ENCODE measurements around the gene TMC1. TPM values are rescaled to one million over a fixed set of nuclear protein-coding genes. Genes with fewer than 3 reads are reported as not detected.

TMC1 gene
- total and polyA plus RNA-seq, 11 donors = 0.07 to 0.75 (median 0.33) TPM; not detected in 5

DNA sequence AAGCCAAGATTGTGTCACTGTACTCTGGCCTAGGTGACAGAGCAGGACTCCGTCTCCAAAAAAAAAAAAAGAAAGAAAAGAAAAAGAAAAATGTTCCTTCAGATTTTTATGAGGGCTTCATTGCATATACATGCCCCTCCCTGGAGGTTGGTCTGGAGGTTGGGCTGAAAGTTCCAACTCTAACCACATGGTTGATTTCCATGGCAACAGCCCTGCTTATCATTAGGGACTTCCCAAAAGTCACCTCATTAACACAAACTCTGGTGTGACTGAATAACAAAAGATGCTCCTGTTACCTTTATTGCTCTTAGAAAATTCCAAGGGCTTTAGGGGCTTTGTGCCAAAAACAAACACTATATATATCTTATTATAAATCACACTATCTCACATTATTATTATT, 113.8 kb downstream of the TMC1 start:
- H3K36me3 ChIP-seq = no peaks in the 10 kb centered on the region
- no peak overlapping the region for H3K27ac ChIP-seq
- TF ChIP-seq, protein P1, sequence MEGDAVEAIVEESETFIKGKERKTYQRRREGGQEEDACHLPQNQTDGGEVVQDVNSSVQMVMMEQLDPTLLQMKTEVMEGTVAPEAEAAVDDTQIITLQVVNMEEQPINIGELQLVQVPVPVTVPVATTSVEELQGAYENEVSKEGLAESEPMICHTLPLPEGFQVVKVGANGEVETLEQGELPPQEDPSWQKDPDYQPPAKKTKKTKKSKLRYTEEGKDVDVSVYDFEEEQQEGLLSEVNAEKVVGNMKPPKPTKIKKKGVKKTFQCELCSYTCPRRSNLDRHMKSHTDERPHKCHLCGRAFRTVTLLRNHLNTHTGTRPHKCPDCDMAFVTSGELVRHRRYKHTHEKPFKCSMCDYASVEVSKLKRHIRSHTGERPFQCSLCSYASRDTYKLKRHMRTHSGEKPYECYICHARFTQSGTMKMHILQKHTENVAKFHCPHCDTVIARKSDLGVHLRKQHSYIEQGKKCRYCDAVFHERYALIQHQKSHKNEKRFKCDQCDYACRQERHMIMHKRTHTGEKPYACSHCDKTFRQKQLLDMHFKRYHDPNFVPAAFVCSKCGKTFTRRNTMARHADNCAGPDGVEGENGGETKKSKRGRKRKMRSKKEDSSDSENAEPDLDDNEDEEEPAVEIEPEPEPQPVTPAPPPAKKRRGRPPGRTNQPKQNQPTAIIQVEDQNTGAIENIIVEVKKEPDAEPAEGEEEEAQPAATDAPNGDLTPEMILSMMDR (IDR thresholded peaks at IDR 0.05) = no peak
- no peak for TF ChIP-seq POLR2A (IDR thresholded peaks at IDR 0.05)
- ATAC-seq = no peak
- H3K4me1 ChIP-seq = no peaks in the 10 kb centered on the region
- no peak for DNase-seq
- intact Hi-C loops (cut with DNase I) = no loop called here
- no peak overlapping the region for H3K4me3 ChIP-seq
- WGBS, 4 donors = 91 to 97% (median 92%) methylated on average over 1 of the region's 1 CpG
- peaks cover 0 to 24% (median 8%) of the 10 kb centered on the region in 12 donors for H3K9me3 ChIP-seq
- no peaks in the 10 kb centered on the region for H3K27me3 ChIP-seq

DNA sequence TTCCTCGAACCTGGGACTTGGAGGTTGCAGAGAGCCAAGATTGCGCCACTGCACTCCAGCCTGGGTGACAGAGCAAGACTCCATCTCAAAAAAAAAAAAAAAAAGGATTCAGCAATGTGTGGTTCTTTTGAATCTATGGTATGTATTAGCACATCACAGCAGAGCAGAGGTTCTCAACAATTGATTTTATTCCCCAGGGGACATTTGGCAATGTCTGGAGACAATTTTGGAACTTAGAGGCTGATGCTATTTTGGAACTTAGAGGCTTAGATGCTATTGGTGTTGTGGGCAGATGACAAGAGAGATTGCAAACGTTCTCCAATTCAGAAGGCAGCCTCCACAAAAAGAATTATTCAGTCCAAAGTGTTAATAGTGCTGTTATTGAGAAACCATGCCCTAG, 115.2 kb downstream of the TMC1 start:
- H3K27me3 ChIP-seq = no peaks in the 10 kb centered on the region
- intact Hi-C loops (cut with DNase I) = no loop called here
- H3K36me3 ChIP-seq = no peaks in the 10 kb centered on the region
- DNase-seq = no peak
- no peak overlapping the region for H3K4me3 ChIP-seq
- 65 to 88% (median 77%) methylated on average over 3 of the region's 3 CpGs for WGBS, 4 donors
- no peak overlapping the region for H3K27ac ChIP-seq
- H3K4me1 ChIP-seq = no peaks in the 10 kb centered on the region
- no peak for ATAC-seq
- H3K9me3 ChIP-seq = peaks cover 0 to 24% (median 8%) of the 10 kb centered on the region in 12 donors
- TF ChIP-seq, protein P1 (IDR thresholded peaks at IDR 0.05) = no peak
- TF ChIP-seq POLR2A (IDR thresholded peaks at IDR 0.05) = no peak

DNA sequence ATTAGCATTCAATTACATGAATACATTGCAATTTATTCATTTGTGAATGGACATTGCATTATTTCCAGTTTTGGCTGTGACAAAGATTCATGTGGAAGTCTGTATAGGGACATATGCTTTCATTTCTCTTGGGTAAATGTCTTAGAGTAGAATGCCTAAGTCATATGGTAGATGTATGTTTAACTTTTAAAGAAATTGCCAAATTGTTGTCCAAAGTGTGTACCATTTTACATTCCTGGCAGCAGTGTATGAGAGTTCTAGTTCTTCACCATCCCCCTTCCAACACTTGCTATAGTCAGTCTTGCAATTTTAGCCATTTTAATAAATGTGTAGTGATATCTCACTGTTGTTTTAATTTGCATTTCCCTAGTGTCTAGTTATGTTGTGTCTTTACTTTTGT, 122.2 kb downstream of the TMC1 start:
- intact Hi-C loops (cut with DNase I) = no loop called here
- H3K4me3 ChIP-seq = no peak overlapping the region
- no peak for DNase-seq

DNA sequence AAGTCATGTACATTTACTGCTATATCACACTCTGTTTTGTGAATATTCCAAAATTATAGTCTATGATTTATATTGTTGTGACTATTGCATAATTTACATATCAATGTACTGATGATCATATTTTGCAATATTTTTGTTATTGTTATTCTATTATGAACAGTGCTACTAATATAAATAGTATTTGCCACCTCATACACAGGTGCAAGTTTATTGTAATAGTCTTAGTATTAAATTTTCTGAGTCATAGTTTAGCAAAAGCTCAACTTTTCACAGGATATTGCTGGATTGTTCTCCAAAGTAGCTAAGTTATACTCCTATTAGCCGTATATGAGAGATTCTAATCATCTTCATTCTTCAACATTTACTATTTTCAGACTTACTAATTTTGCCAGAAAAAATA, 124.7 kb downstream of the TMC1 start:
- no peaks in the 10 kb centered on the region for H3K36me3 ChIP-seq
- H3K4me1 ChIP-seq = peaks cover 0 to 6% (median 0%) of the 10 kb centered on the region in 12 donors
- H3K27ac ChIP-seq = no peak overlapping the region
- intact Hi-C loops (cut with DNase I) = no loop called here
- no peak for DNase-seq
- TF ChIP-seq, protein P1 (IDR thresholded peaks at IDR 0.05) = no peak
- no peak for TF ChIP-seq POLR2A (IDR thresholded peaks at IDR 0.05)
- no peak overlapping the region for H3K4me3 ChIP-seq
- no peaks in the 10 kb centered on the region for H3K9me3 ChIP-seq
- ATAC-seq = no peak
- no peaks in the 10 kb centered on the region for H3K27me3 ChIP-seq
- 78 to 88% (median 83%) methylated on average over 1 of the region's 1 CpG for WGBS, 4 donors

More for the DNA sequence above, 122.2 kb downstream of the TMC1 start:
- H3K27me3 ChIP-seq = no peaks in the 10 kb centered on the region
- no peak for ATAC-seq
- H3K36me3 ChIP-seq = no peaks in the 10 kb centered on the region
- H3K9me3 ChIP-seq = no peaks in the 10 kb centered on the region
- H3K4me1 ChIP-seq = peaks cover 0 to 2% (median 0%) of the 10 kb centered on the region in 12 donors
- no peak for TF ChIP-seq POLR2A (IDR thresholded peaks at IDR 0.05)
- TF ChIP-seq, protein P1 (IDR thresholded peaks at IDR 0.05) = no peak
- H3K27ac ChIP-seq = no peak overlapping the region
